Keratinocyte (primary cell): ENCODE results near the gene TLK1.

Source experiments
- EZH2 ChIP-seq: IDR thresholded peaks from one replicate; pipeline ENCODE4 v1.6.1; 2012; ENCODE audit warnings: inconsistent platforms, mild to moderate bottlenecking, low read length, moderate library complexity
- TF ChIP-seq, protein P1 (sequence below), 3 experiments: IDR thresholded peaks in 1 of 3; conservative IDR thresholded peaks in 1 of 3; optimal IDR thresholded peaks in 1 of 3; 2 replicates in 2 of 3; 3 replicates in 1 of 3; pipeline versions ENCODE3 to v1.5.1; 2011; ENCODE audit warnings: low read length in 3 of 3, mild to moderate bottlenecking in 3 of 3, moderate library complexity in 2 of 3, control low read depth in 1 of 3, inconsistent platforms in 1 of 3; ENCODE audit not compliant: insufficient read depth in 2 of 3; ENCODE audit errors: extremely low read depth in 1 of 3

DNA sequence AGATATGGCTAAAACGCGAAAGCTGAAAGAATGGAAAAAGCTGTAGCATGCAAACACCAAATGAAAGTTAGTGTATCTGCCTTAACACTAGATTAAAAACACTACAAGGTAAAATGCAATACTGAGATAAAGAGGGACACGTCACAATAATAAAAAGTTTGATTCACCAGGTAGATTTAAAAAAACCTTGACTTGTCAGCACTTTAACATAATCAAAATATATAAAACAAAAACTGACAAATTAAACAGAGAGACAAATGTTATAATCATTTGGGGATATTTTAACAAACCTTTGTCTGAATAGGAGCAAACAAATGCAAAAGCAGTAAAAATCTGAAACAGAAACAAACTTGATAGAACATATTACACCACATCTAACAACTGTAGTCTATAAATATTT lies 18.3 kb downstream of the TLK1 start:
- TF ChIP-seq, protein P1, sequence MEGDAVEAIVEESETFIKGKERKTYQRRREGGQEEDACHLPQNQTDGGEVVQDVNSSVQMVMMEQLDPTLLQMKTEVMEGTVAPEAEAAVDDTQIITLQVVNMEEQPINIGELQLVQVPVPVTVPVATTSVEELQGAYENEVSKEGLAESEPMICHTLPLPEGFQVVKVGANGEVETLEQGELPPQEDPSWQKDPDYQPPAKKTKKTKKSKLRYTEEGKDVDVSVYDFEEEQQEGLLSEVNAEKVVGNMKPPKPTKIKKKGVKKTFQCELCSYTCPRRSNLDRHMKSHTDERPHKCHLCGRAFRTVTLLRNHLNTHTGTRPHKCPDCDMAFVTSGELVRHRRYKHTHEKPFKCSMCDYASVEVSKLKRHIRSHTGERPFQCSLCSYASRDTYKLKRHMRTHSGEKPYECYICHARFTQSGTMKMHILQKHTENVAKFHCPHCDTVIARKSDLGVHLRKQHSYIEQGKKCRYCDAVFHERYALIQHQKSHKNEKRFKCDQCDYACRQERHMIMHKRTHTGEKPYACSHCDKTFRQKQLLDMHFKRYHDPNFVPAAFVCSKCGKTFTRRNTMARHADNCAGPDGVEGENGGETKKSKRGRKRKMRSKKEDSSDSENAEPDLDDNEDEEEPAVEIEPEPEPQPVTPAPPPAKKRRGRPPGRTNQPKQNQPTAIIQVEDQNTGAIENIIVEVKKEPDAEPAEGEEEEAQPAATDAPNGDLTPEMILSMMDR (optimal IDR thresholded peaks at IDR 0.05 in 1 of 3, IDR thresholded peaks at IDR 0.05 in 1 of 3, conservative IDR thresholded peaks at IDR 0.05 in 1 of 3; ENCODE audit: extremely low read depth in 1 of 3, insufficient read depth in 2 of 3, low read length in 3 of 3), result no peak
- no peak for TF ChIP-seq EZH2
